Activated naive CD4-positive, alpha-beta T cell treated with anti-CD3 and anti-CD28 coated beads, Interleukin-2, amount 50 U/mL, for 72 hours (primary cell): ENCODE data around the gene HK1. TPM values are rescaled to one million over a fixed set of nuclear protein-coding genes. Genes with fewer than 3 reads are reported as not detected.
A peak's percentile ranks its signal among the peaks of the same experiment; 100 is the strongest.
"Not testable (repeated sequence)": the region's sequence is repeated elsewhere in the genome, so short reads cannot be mapped to it uniquely, and the experiment has no call there.

Experiments used
- ATAC-seq, 2 donors: fragments of 150-1000 bp; cut with Tn5 transposase; 2 replicates each; pipeline ENCODE4 v1.10.0; 2021; ENCODE audit warnings: mild to moderate bottlenecking in 2 of 2, moderate library complexity in 2 of 2
- DNase-seq, 2 donors: peaks; one replicate each; pipeline ENCODE4 v3.0.0; 2021 to 2022; ENCODE audit warnings: low spot score in 2 of 2
- H3K27ac Mint-ChIP-seq, 2 donors: one replicate each; pipeline ENCODE4 v1.8.0; 2022; ENCODE audit warnings: mild to moderate bottlenecking in 2 of 2, mixed read lengths in 2 of 2
- H3K36me3 Mint-ChIP-seq, 2 donors: one replicate each; pipeline ENCODE4 v1.8.0; 2022; ENCODE audit warnings: mixed read lengths in 2 of 2
- H3K9me3 Mint-ChIP-seq, 2 donors: one replicate each; pipeline ENCODE4 v1.8.0; 2022; ENCODE audit warnings: mixed read lengths in 2 of 2
- total RNA-seq, 2 donors: library from RNA; stranded (reverse); gene quantifications; one replicate each; pipeline ENCODE4 v1.2.3, GENCODE V29; 2022

HK1 gene
- total RNA-seq, 2 donors from 2014 or later: 157 to 235 TPM

DNA sequence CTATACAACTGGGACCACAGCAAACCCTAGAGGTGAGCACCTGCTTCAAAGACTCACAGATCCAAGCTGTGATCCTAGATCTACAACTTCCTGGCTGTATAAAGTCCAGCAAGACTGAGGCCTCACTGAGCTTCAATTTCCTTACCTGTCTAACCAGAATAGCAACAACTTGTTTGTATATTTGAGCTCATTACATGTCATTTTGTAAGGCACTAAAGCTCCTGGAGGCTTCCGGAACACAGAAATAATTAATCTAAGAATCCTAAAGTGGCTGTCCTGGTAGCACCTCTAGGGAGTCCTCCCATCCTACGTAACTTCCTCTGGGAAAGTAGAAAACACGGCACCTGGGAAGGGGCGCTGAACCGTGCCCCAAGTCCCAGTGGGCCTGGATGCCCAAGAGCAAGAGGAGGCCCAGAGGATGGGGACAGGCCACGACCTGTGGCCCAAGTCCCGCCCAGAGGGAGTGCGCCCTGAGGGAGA is 39.4 kb downstream of the HK1 start:
- DNase-seq: no peak
- Mint-ChIP-seq H3K27ac (peak overlapping the region; percentile 86 to 99), H3K36me3 (peaks cover 20 to 22% of the 10 kb centered on the region in 2 donors), H3K9me3 (no peaks in the 10 kb centered on the region)
- ATAC-seq: peak in 1 of 2 donors; percentile 22

- H3K27ac Mint-ChIP-seq: peak overlapping the region; percentile 86 to 99
- peaks cover 20 to 22% of the 10 kb centered on the region in 2 donors for H3K36me3 Mint-ChIP-seq
- no peaks in the 10 kb centered on the region for H3K9me3 Mint-ChIP-seq
- ATAC-seq (peak; percentile 83 to 91), DNase-seq (peak; percentile 92 to 94)
Observed at GRCh38 chr10:69318106-69318866, 40.0 kb downstream of the HK1 start.

DNA sequence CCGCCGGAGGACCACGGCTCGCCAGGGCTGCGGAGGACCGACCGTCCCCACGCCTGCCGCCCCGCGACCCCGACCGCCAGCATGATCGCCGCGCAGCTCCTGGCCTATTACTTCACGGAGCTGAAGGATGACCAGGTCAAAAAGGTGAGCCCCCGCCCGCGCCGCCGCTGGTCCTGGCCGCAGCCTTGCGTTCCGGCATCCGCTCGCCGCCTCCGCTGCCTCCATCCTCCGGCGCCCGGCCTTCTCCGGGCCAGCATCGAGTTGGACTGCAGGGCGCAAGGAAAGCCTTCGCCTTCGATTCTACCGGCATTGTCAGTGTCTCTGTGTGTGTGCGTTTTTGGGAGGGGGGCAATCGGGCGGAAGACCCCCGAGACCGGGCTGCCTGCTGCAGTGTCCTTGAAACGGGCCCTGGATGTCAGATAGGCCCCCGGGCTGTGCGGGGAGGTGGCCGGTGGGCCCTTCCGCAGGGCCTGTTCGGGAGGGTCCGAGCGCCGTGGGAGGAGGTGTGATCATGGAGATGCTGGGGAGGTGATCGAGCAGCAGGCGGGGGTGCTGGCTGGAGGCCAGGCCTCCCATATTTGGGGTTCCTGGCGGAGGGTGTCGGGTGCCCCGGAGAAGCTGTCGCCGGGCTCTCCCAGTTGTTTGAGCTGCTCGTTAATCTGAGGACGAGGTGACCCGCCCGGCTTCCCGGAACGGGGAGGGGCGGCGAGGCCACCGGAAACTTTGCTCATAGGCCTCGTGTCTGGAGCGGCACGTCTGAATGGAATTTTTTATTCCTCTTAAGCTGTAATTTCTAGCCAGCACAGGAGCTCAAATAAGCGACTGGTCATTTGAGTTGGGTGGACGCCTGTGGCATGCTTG is 40.8 kb downstream of the HK1 start:
- peak; percentile 55 to 65 for ATAC-seq
- H3K36me3 Mint-ChIP-seq: peaks cover 20 to 22% of the 10 kb centered on the region in 2 donors
- peak; percentile 81 to 91 for DNase-seq
- no peaks in the 10 kb centered on the region for H3K9me3 Mint-ChIP-seq
- peak overlapping the region; percentile 97 to 99 for H3K27ac Mint-ChIP-seq

DNA sequence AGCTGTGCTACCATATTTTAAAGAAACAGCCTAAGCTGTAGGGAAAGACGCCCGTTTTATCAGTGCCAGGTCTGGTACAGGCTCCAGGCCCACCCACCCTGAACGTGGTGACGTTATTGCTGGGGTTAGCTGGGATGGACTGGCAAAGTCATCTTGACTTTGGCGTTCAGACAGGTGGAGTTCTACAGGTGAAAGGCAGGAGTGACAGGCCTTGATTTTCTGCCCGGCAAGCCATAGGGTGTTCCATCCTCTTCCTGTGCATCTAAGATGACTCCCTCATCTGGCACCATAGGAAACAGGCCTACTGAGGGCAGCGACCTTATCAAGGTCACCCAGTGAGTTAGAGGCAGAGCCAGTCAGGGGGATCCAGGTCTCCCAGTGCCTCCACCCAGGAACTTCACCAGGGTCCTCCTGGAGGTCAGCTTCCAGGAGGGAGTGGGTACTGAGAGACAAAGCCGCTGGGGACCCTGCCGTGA is 41.6 kb downstream of the HK1 start:
- H3K9me3 Mint-ChIP-seq: no peaks in the 10 kb centered on the region
- DNase-seq (no peak), ATAC-seq (no peak)
- peaks cover 20 to 22% of the 10 kb centered on the region in 2 donors for H3K36me3 Mint-ChIP-seq
- H3K27ac Mint-ChIP-seq: peak overlapping the region; percentile 97 to 99

DNA sequence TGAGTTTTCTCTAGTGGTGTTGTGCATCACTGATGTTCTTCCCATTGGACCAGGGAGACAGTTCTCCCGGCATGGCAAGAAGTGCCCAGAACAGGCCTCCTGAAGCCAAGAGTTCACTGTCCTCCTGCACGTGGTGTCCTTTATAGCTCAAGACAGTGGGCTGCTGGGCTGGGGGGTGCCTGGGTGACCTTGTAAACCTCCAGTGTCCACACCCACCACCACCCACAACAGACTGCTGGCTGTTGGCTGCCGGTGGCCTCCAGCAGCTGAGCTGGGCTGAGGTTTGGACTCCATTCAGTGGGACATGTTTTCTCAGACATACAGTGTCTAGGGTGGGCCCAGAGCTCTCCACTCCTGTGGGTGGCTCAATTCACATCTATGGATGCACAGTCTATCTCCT is 42.2 kb downstream of the HK1 start:
- peak overlapping the region; percentile 97 to 99 for H3K27ac Mint-ChIP-seq
- no peaks in the 10 kb centered on the region for H3K9me3 Mint-ChIP-seq
- peaks cover 20 to 22% of the 10 kb centered on the region in 2 donors for H3K36me3 Mint-ChIP-seq
- DNase-seq: no peak
- no peak for ATAC-seq

- peaks cover 20 to 22% of the 10 kb centered on the region in 2 donors for H3K36me3 Mint-ChIP-seq
- DNase-seq (no peak), ATAC-seq (no peak)
- H3K9me3 Mint-ChIP-seq: no peaks in the 10 kb centered on the region
- H3K27ac Mint-ChIP-seq: peak overlapping the region in 1 of 2 donors; percentile 99
Observed at GRCh38 chr10:69321039-69321715, 42.9 kb downstream of the HK1 start.

GRCh38 chr10:69321865-69322264 is 43.6 kb downstream of the HK1 start:
- Mint-ChIP-seq H3K9me3 (no peaks in the 10 kb centered on the region), H3K36me3 (peaks cover 20 to 22% of the 10 kb centered on the region in 2 donors), H3K27ac (peak overlapping the region in 1 of 2 donors; percentile 99)
- no peak for DNase-seq
- no peak for ATAC-seq

DNA sequence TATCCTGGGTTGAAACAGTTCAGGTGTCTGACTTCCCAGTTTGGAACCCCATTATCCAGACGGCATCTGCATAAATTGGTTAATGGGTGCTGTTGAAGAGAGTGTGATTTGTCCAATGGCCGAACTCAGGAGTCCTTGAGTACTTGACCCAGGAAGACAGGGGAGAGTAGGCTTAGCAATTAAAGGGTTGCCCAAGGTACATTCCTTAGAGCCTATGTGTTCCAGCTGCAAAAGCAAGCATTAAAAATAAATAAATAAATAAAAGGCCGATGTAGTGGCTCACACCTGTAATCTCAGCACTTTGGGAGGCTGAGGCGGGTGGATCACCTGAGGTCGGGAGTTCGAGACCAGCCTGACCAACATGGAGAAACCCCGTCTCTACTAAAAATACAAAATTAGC is 44.0 kb downstream of the HK1 start:
- H3K9me3 Mint-ChIP-seq, ATAC-seq, DNase-seq: not testable (repeated sequence)
- H3K36me3 Mint-ChIP-seq: peaks cover 20 to 22% of the 10 kb centered on the region in 2 donors
- H3K27ac Mint-ChIP-seq: peak overlapping the region in 1 of 2 donors; percentile 82

- H3K27ac Mint-ChIP-seq: peak overlapping the region in 1 of 2 donors; percentile 29
Observed at GRCh38 chr10:69323622-69324021, 45.3 kb downstream of the HK1 start.

DNA sequence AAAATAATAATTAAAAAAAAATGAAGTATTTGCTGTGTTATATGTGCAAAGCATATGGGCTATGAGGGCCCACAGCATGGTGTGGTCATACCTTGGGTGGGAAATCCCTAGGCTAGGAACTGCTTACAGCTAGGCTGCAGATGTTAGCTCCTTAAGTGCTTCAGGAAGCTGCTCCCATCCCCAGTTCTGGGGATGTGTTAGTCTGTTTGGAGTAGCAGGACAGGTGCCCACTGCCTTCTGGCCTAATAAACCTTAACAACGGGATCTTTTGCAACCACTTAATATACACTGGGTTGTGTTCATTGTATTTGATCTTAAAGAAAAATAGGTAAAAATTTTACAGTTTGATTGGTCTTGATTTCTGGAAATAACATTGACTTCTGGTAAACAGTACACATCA is 46.3 kb downstream of the HK1 start:
- no peak for DNase-seq
- H3K9me3 Mint-ChIP-seq: no peaks in the 10 kb centered on the region
- H3K36me3 Mint-ChIP-seq: peaks cover 13 to 22% of the 10 kb centered on the region in 2 donors
- no peak for ATAC-seq
- H3K27ac Mint-ChIP-seq: no peak overlapping the region

More at GRCh38 chr10:69323622-69324021, 45.3 kb downstream of the HK1 start:
- no peak for DNase-seq
- Mint-ChIP-seq H3K36me3 (peaks cover 20 to 22% of the 10 kb centered on the region in 2 donors), H3K9me3 (no peaks in the 10 kb centered on the region)
- no peak for ATAC-seq

DNA sequence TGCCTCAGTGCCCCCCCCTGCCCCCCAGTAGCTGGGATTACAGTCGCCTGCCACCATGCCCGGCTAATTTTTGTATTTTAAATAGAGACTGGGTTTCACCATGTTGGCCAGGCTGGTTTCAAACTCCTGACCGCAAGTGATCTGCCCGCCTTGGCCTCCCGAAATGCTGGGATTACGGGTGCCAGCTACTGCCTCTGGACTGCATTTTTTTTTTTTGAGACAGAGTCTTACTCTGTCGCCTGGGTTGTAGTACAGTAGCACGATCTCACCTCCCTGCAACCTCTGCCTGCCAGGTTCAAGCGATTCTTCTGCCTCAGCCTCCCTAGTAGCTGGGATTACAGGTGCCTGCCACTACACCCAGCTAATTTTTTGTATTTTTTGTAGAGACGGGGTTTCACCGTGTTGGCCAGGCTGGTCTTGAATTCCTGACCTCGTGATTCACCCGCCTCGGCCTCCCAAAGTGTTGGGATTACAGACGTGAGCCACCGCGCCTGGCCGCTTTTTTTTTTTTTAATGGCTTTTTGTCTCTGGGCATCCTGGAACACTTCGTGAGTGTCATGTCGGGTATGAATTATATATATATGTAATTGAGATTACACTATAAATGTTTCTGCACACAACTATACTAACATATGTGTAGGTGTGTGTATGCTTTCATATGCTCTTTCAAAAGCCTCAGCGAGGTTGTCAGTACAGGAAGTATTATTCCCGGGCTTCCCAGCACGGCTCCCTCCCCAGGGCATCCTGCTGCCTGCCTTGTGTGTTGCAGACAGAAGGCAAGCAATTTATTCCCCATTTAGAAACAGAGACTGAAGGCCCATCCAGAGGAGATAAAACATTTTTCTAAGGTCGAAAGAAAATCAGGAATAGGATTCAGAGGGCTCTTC is 47.6 kb downstream of the HK1 start:
- not testable (repeated sequence) for ATAC-seq, DNase-seq, H3K9me3 Mint-ChIP-seq
- H3K27ac Mint-ChIP-seq: peak overlapping the region in 1 of 2 donors; percentile 17
- peaks cover 10 to 22% of the 10 kb centered on the region in 2 donors for H3K36me3 Mint-ChIP-seq

DNA sequence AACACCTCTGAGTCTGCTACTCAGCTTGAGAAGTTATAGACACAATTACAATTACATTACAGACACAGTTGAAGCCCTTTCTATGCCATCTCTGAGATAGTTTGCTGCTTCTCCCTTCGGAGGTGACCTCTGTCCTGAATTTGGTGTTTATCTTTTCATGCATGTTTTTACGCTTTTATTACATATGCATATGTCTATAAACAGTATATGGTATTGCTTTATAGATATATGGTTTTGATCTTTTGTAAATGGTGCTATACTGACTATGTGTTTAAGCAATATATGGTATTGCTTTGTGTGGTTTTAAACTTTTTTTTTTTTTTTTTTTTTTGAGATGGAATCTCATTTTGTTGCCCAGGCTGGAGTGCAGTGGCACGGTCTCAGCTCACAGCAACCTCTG is 48.4 kb downstream of the HK1 start:
- Mint-ChIP-seq H3K36me3 (peaks cover 7 to 19% of the 10 kb centered on the region in 2 donors), H3K9me3 (no peaks in the 10 kb centered on the region), H3K27ac (no peak overlapping the region)
- ATAC-seq: no peak
- DNase-seq: no peak

GRCh38 chr10:69327463-69328379 is 49.4 kb downstream of the HK1 start:
- ATAC-seq: peak; percentile 59 to 88
- peaks cover 7 to 19% of the 10 kb centered on the region in 2 donors for H3K36me3 Mint-ChIP-seq
- no peak for DNase-seq
- no peaks in the 10 kb centered on the region for H3K9me3 Mint-ChIP-seq
- peak overlapping the region; percentile 69 to 77 for H3K27ac Mint-ChIP-seq

- peak; percentile 19 to 23 for ATAC-seq
- H3K36me3 Mint-ChIP-seq: peaks cover 7 to 19% of the 10 kb centered on the region in 2 donors
- peak overlapping the region in 1 of 2 donors; percentile 69 for H3K27ac Mint-ChIP-seq
Observed at GRCh38 chr10:69328380-69328735, 50.1 kb downstream of the HK1 start.

GRCh38 chr10:69328888-69329287 is 50.6 kb downstream of the HK1 start:
- not testable (repeated sequence) for H3K9me3 Mint-ChIP-seq
- peak overlapping the region; percentile 58 to 69 for H3K27ac Mint-ChIP-seq
- H3K36me3 Mint-ChIP-seq: peaks cover 7 to 19% of the 10 kb centered on the region in 2 donors

More at GRCh38 chr10:69328380-69328735, 50.1 kb downstream of the HK1 start:
- H3K9me3 Mint-ChIP-seq: no peaks in the 10 kb centered on the region
- DNase-seq: no peak

More at GRCh38 chr10:69328888-69329287, 50.6 kb downstream of the HK1 start:
- ATAC-seq, DNase-seq: not testable (repeated sequence)
